Keratinocyte (primary cell): ENCODE measurements around the gene ASB6.

Experiments
- EZH2 ChIP-seq: IDR thresholded peaks from one replicate; pipeline ENCODE4 v1.6.1; 2012; ENCODE audit warnings: inconsistent platforms, mild to moderate bottlenecking, low read length, moderate library complexity
- TF ChIP-seq, protein P1 (sequence below), 3 experiments: IDR thresholded peaks in 1 of 3; conservative IDR thresholded peaks in 1 of 3; optimal IDR thresholded peaks in 1 of 3; 2 replicates in 2 of 3; 3 replicates in 1 of 3; pipeline versions ENCODE3 to v1.5.1; 2011; ENCODE audit warnings: low read length in 3 of 3, mild to moderate bottlenecking in 3 of 3, moderate library complexity in 2 of 3, control low read depth in 1 of 3, inconsistent platforms in 1 of 3; ENCODE audit not compliant: insufficient read depth in 2 of 3; ENCODE audit errors: extremely low read depth in 1 of 3

DNA sequence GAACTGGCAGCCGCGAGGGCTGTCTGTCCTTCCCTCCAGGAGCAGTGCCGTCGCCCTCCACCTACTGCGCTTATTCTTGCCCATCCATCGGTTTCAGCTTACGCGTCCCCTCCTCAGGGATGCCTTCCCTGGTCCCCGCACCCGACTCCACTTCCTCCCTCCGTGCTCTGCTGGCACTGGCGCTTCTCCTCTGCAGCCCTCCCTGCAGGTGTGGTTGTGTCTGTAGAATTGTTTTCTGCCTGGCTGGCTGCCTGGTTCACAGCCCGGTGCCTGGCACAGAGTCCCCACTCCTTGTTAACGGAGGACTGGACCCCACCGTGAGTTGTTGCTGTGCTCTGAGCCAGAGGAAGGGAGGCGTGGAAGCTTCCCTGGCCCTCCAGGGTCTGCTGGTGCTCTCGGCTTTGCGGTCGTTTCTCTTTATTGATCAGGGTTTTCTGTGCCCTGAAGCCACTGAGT is 10.2 kb downstream of the ASB6 start:
- TF ChIP-seq, protein P1, sequence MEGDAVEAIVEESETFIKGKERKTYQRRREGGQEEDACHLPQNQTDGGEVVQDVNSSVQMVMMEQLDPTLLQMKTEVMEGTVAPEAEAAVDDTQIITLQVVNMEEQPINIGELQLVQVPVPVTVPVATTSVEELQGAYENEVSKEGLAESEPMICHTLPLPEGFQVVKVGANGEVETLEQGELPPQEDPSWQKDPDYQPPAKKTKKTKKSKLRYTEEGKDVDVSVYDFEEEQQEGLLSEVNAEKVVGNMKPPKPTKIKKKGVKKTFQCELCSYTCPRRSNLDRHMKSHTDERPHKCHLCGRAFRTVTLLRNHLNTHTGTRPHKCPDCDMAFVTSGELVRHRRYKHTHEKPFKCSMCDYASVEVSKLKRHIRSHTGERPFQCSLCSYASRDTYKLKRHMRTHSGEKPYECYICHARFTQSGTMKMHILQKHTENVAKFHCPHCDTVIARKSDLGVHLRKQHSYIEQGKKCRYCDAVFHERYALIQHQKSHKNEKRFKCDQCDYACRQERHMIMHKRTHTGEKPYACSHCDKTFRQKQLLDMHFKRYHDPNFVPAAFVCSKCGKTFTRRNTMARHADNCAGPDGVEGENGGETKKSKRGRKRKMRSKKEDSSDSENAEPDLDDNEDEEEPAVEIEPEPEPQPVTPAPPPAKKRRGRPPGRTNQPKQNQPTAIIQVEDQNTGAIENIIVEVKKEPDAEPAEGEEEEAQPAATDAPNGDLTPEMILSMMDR (optimal IDR thresholded peaks at IDR 0.05 in 1 of 3, IDR thresholded peaks at IDR 0.05 in 1 of 3, conservative IDR thresholded peaks at IDR 0.05 in 1 of 3; ENCODE audit: extremely low read depth in 1 of 3, insufficient read depth in 2 of 3, low read length in 3 of 3), result no peak
- TF ChIP-seq EZH2, result no peak
